Measurements from ENCODE around the gene SPATA13. TPM values are rescaled to one million over a fixed set of nuclear protein-coding genes. Genes with fewer than 3 reads are reported as not detected.
A peak's percentile ranks its signal among the peaks of the same experiment; 100 is the strongest.

SPATA13 gene
- total RNA-seq, 2 donors from 2014 or later: 19.4 to 24.8 TPM

- no peak for TF ChIP-seq CTCF (conservative IDR thresholded peaks at IDR 0.05)
- Mint-ChIP-seq H3K9me3 (peaks cover 5% of the 10 kb centered on the region), H3K27me3 (ENCODE audit: insufficient read depth) (no peaks in the 10 kb centered on the region), H3K4me1 (peaks cover 47% of the 10 kb centered on the region), H3K27ac (no peak overlapping the region), H3K36me3 (ENCODE audit: low read depth) (peaks cover 11% of the 10 kb centered on the region), H3K4me3 (no peak overlapping the region)
- no peak for DNase-seq
- Histone ChIP-seq H3K27me3 (ENCODE audit: control insufficient read depth, insufficient read depth, low read length, poor library complexity, severe bottlenecking) (no peaks in the 10 kb centered on the region), H3K9me3 (ENCODE audit: control insufficient read depth, low read length) (peaks cover 9% of the 10 kb centered on the region), H3K27ac (ENCODE audit: low read depth, low read length) (no peak overlapping the region), H3K9ac (ENCODE audit: extremely low read depth, low read length, poor library complexity, severe bottlenecking) (no peak overlapping the region), H3K36me3 (ENCODE audit: control insufficient read depth, insufficient read depth, low read length) (no peaks in the 10 kb centered on the region), H3K4me3 (ENCODE audit: low read length) (no peak overlapping the region), H3K4me1 (ENCODE audit: control insufficient read depth, insufficient read depth, low read length) (no peaks in the 10 kb centered on the region)
- WGBS, 2 experiments (ENCODE audit: insufficient coverage in 1 of 2, insufficient read length in 1 of 2): 90 to 95% methylated on average over 3 to 7 of the region's 7 CpGs
Observed at GRCh38 chr13:24185591-24186232, 25.2 kb downstream of the SPATA13 start.

GRCh38 chr13:24187185-24187584 is 26.7 kb downstream of the SPATA13 start:
- Histone ChIP-seq H3K27me3 (ENCODE audit: control insufficient read depth, insufficient read depth, low read length, poor library complexity, severe bottlenecking) (no peaks in the 10 kb centered on the region), H3K4me1 (ENCODE audit: control insufficient read depth, insufficient read depth, low read length) (no peaks in the 10 kb centered on the region), H3K27ac (ENCODE audit: low read depth, low read length) (no peak overlapping the region), H3K4me3 (ENCODE audit: low read length) (no peak overlapping the region), H3K9ac (ENCODE audit: extremely low read depth, low read length, poor library complexity, severe bottlenecking) (no peak overlapping the region), H3K9me3 (ENCODE audit: control insufficient read depth, low read length) (peaks cover 9% of the 10 kb centered on the region), H3K36me3 (ENCODE audit: control insufficient read depth, insufficient read depth, low read length) (no peaks in the 10 kb centered on the region)
- Mint-ChIP-seq H3K27ac (no peak overlapping the region), H3K36me3 (ENCODE audit: low read depth) (peaks cover 11% of the 10 kb centered on the region), H3K4me1 (peaks cover 51% of the 10 kb centered on the region), H3K4me3 (no peak overlapping the region), H3K9me3 (peaks cover 5% of the 10 kb centered on the region), H3K27me3 (ENCODE audit: insufficient read depth) (no peaks in the 10 kb centered on the region)
- no peak for DNase-seq
- TF ChIP-seq CTCF (conservative IDR thresholded peaks at IDR 0.05): no peak
- 77 to 100% methylated on average over 2 to 6 of the region's 7 CpGs for WGBS, 2 experiments (ENCODE audit: insufficient coverage in 1 of 2, insufficient read length in 1 of 2)

- Histone ChIP-seq H3K36me3 (ENCODE audit: control insufficient read depth, insufficient read depth, low read length) (no peaks in the 10 kb centered on the region), H3K27me3 (ENCODE audit: control insufficient read depth, insufficient read depth, low read length, poor library complexity, severe bottlenecking) (no peaks in the 10 kb centered on the region), H3K27ac (ENCODE audit: low read depth, low read length) (peak overlapping the region; percentile 25), H3K9me3 (ENCODE audit: control insufficient read depth, low read length) (peaks cover 9% of the 10 kb centered on the region), H3K4me1 (ENCODE audit: control insufficient read depth, insufficient read depth, low read length) (peaks cover 3% of the 10 kb centered on the region), H3K9ac (ENCODE audit: extremely low read depth, low read length, poor library complexity, severe bottlenecking) (peak overlapping the region; percentile 54), H3K4me3 (ENCODE audit: low read length) (peak overlapping the region; percentile 52)
- peaks cover 5% of the 10 kb centered on the region for H3K9me3 Mint-ChIP-seq
- H3K4me1 Mint-ChIP-seq: peaks cover 55% of the 10 kb centered on the region
- 67 to 68% methylated on average over 1 to 6 of the region's 6 CpGs for WGBS, 2 experiments (ENCODE audit: insufficient coverage in 1 of 2, insufficient read length in 1 of 2)
- H3K4me3 Mint-ChIP-seq: peak overlapping the region; percentile 23
- no peaks in the 10 kb centered on the region for H3K27me3 Mint-ChIP-seq (ENCODE audit: insufficient read depth)
- no peak for TF ChIP-seq CTCF (conservative IDR thresholded peaks at IDR 0.05)
- peak; percentile 85 for DNase-seq
- peak overlapping the region; percentile 96 for H3K27ac Mint-ChIP-seq
- peaks cover 8% of the 10 kb centered on the region for H3K36me3 Mint-ChIP-seq (ENCODE audit: low read depth)
Observed at GRCh38 chr13:24192057-24192810, 31.7 kb downstream of the SPATA13 start.

Data from endodermal cell (in vitro differentiated cells).